Kidney (tissue), 14 donors: ENCODE results near the gene PLD5. TPM values are rescaled to one million over a fixed set of nuclear protein-coding genes. Genes with fewer than 3 reads are reported as not detected.

ENCODE experiments used
- DNase-seq, 5 donors: peaks; one replicate each; pipeline ENCODE4 v3.0.0-alpha.2; 2013 to 2020
- FAIRE-seq: peaks from 2 replicates; lab custom pipeline; 2012; peaks lifted over from hg19 to GRCh38; lab: Jason Lieb, UNC
- H3K27ac ChIP-seq, 2 donors: one replicate each; pipeline ENCODE4 v1.7.0; 2013; ENCODE audit warnings: low read depth in 2 of 2, low read length in 2 of 2, inconsistent platforms in 1 of 2
- H3K27me3 ChIP-seq: one replicate; pipeline ENCODE4 v1.7.1; 2013; ENCODE audit warnings: low read length, inconsistent platforms; ENCODE audit not compliant: control insufficient read depth, insufficient read depth
- H3K36me3 ChIP-seq, 3 donors: one replicate each; pipeline versions ENCODE4 v1.7.0 to v1.7.1; 2013; ENCODE audit warnings: low read length in 3 of 3, control low read depth in 1 of 3, inconsistent platforms in 1 of 3; ENCODE audit not compliant: insufficient read depth in 3 of 3, control insufficient read depth in 2 of 3
- H3K4me1 ChIP-seq, 3 donors: one replicate each; pipeline versions ENCODE4 v1.7.0 to v1.7.1; 2013; ENCODE audit warnings: low read length in 3 of 3, inconsistent platforms in 1 of 3, low read depth in 1 of 3; ENCODE audit not compliant: control insufficient read depth in 2 of 3, insufficient read depth in 2 of 3
- H3K4me3 ChIP-seq, 3 donors: one replicate each; pipeline versions ENCODE4 v1.7.0 to v1.8.1; 2013; ENCODE audit warnings: low read length in 3 of 3, control low read depth in 1 of 3, inconsistent platforms in 1 of 3
- H3K9ac ChIP-seq, 3 donors: one replicate each; pipeline versions ENCODE4 v1.7.0 to v1.7.1; 2013; ENCODE audit warnings: low read length in 3 of 3, control low read depth in 1 of 3, inconsistent platforms in 1 of 3
- H3K9me3 ChIP-seq, 3 donors: one replicate each; pipeline versions ENCODE4 v1.7.0 to v1.7.1; 2013; ENCODE audit warnings: low read length in 3 of 3, control low read depth in 1 of 3, inconsistent platforms in 1 of 3; ENCODE audit not compliant: control insufficient read depth in 2 of 3, insufficient read depth in 1 of 3
- intact Hi-C: fragments of 100-400 bp; cut with DNase I; formaldehyde crosslinking; loops from one replicate; pipeline ENCODE4 v1.11.1; 2022
- polyA plus RNA-seq: library from polyadenylated mRNA; stranded (reverse); fragments of 350-450 nt; fragmentation: Illumina TruSeq; extraction: RNeasy Lipid Tissue Mini Kit (QIAGEN cat#74804); gene quantifications from one replicate; pipeline ENCODE4 v1.2.3, GENCODE V29; 2014; ENCODE audit warnings: low read depth, low replicate concordance; ENCODE audit not compliant: insufficient read depth
- total RNA-seq: library from RNA; stranded (reverse); fragmentation: NEBNext Ultra II Directional; extraction: Animal tissue kit (Norgen Biotek cat#: 25700); gene quantifications from one replicate; pipeline ENCODE4 v1.2.1, GENCODE V29; 2021
- TF ChIP-seq, protein P1 (sequence below): IDR thresholded peaks from 3 replicates; pipeline ENCODE4 v1.5.1; 2012; ENCODE audit warnings: mild to moderate bottlenecking, moderate library complexity, borderline replicate concordance; ENCODE audit not compliant: insufficient read depth; ENCODE audit errors: extremely low read depth
- donor health status: control.
- donor health status: control.
- donor health status: control.
- donor health status: control.
- donor health status: control.
- donor health status: DM: yes; HTN: yes; CAD: no.
- donor health status: Normal renal cell carcinoma (clear cell type).

PLD5 gene
- total and polyA plus RNA-seq, 2 donors from 2014 or later = 0.24 to 0.47 TPM

DNA sequence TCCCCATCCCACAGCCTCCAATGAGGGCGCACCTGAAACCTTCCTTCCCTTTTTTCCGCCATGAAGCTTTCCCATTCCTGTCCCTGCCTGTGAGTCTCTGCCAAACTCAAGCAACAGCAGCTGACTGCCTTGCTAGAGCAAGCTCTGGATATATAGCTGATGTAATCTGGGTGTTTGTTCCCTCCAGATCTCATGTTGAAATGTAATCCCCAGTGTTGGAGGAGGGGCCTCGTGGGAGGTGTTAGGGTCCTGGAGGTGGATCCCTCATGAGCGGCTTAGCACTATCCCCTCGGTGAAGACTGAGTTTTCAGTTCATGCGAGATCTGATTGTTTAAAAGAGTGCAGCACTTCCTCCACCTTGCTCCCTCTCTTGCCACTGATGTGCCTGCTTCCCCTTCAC is 321.2 kb downstream of the PLD5 start:
- FAIRE-seq (no peak), DNase-seq (no peak)
- no peaks in the 10 kb centered on the region for H3K36me3 ChIP-seq
- TF ChIP-seq, protein P1, sequence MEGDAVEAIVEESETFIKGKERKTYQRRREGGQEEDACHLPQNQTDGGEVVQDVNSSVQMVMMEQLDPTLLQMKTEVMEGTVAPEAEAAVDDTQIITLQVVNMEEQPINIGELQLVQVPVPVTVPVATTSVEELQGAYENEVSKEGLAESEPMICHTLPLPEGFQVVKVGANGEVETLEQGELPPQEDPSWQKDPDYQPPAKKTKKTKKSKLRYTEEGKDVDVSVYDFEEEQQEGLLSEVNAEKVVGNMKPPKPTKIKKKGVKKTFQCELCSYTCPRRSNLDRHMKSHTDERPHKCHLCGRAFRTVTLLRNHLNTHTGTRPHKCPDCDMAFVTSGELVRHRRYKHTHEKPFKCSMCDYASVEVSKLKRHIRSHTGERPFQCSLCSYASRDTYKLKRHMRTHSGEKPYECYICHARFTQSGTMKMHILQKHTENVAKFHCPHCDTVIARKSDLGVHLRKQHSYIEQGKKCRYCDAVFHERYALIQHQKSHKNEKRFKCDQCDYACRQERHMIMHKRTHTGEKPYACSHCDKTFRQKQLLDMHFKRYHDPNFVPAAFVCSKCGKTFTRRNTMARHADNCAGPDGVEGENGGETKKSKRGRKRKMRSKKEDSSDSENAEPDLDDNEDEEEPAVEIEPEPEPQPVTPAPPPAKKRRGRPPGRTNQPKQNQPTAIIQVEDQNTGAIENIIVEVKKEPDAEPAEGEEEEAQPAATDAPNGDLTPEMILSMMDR = no peak
- no peak overlapping the region for H3K4me3 ChIP-seq
- H3K27me3 ChIP-seq = no peaks in the 10 kb centered on the region
- no peak overlapping the region for H3K27ac ChIP-seq
- no peak overlapping the region for H3K9ac ChIP-seq
- H3K4me1 ChIP-seq = no peaks in the 10 kb centered on the region
- H3K9me3 ChIP-seq = no peaks in the 10 kb centered on the region
- intact Hi-C loops = no loop called here

DNA sequence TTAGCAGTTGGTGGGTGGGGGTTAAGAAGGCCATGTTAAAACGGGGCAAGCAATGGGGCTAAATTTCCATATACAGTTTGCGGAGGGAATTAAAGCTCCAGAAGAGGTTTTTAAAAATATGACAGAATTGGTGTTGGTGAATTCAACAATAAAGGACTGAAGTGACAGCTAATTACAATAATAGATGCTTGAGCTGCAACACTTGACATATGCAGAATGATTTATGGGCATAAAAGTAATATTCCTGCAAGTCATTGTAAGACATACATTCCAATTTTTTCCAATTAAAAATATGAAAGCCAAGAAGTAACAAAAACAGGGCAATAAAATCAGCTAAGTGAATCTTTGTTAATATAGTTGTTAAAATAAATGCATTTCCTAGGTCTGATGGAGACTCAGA is 323.4 kb downstream of the PLD5 start:
- FAIRE-seq = no peak
- no peak for DNase-seq
- Histone ChIP-seq H3K4me3 (no peak overlapping the region), H3K9ac (no peak overlapping the region), H3K27me3 (no peaks in the 10 kb centered on the region), H3K4me1 (no peaks in the 10 kb centered on the region), H3K9me3 (no peaks in the 10 kb centered on the region), H3K27ac (no peak overlapping the region), H3K36me3 (no peaks in the 10 kb centered on the region)
- TF ChIP-seq, protein P1 = no peak
- intact Hi-C loops = no loop called here

DNA sequence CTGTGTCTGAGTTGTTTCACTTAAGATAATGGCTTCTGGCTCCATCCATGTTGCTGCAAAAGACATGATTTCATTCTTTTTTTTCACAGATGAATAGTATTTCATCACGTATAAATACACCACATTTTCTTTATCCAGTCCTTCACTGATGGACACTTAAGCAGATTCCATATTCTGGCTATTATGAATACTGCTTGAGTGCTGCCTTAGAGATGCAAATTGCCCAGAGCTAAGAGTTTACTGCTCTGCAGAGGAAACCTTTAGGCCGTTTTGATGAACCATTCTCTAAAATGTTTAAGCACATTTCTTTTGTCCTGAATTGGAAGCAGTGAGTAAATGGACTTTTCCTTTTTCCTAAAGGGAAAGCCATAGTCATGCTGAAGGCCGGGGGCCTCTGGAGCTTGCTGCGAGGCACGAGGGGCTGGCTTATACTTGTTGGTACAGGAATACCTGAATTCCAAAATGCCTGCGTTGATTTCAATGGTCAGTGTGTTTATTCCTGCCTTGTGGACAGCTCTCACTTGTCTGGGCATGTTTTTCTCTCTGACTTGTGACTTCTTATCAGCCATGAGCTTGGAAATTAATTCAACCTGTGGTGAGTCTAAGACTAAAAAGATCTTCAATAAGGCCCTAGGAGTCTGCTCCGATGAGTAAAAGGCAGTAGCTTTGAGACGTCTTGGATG is 324.6 kb downstream of the PLD5 start:
- TF ChIP-seq, protein P1 = no peak
- Histone ChIP-seq H3K9ac (no peak overlapping the region), H3K27ac (no peak overlapping the region), H3K36me3 (no peaks in the 10 kb centered on the region), H3K4me1 (no peaks in the 10 kb centered on the region), H3K27me3 (no peaks in the 10 kb centered on the region), H3K9me3 (no peaks in the 10 kb centered on the region), H3K4me3 (no peak overlapping the region)
- DNase-seq (no peak), FAIRE-seq (no peak)
- intact Hi-C loops = no loop called here
